Measurements from ENCODE around the gene KLHL1. TPM values are rescaled to one million over a fixed set of nuclear protein-coding genes. Genes with fewer than 3 reads are reported as not detected.

Gene KLHL1
- polyA plus RNA-seq, 1 donor = 0.57 TPM

Other genes with a start within 250 kb of the KLHL1 start
- gene ATXN8OS, start 626 bp downstream of the KLHL1 start, polyA plus RNA-seq = 0.12 TPM